GM12891 (cell line): ENCODE measurements around the gene FGF12.

ENCODE experiments used
- PAX5 ChIP-seq: IDR thresholded peaks from 2 replicates; pipeline ENCODE4 v1.6.1; 2011; ENCODE audit warnings: low read length, moderate library complexity, mild to moderate bottlenecking; ENCODE audit not compliant: insufficient read depth, severe bottlenecking
- POLR2A ChIP-seq: IDR thresholded peaks from 2 replicates; pipeline ENCODE4 v1.6.1; 2011; ENCODE audit warnings: low read depth, low read length, control low read depth
- POLR2AphosphoS5 ChIP-seq: IDR thresholded peaks from 2 replicates; pipeline ENCODE4 v1.6.1; 2011; ENCODE audit warnings: low read depth, low read length, control low read depth
- POU2F2 ChIP-seq: IDR thresholded peaks from 2 replicates; pipeline ENCODE4 v1.6.1; 2011; ENCODE audit warnings: low read depth, mild to moderate bottlenecking, control low read depth, low read length, moderate library complexity
- SPI1 ChIP-seq: IDR thresholded peaks from 2 replicates; pipeline ENCODE4 v1.6.1; 2011; ENCODE audit warnings: low read depth, low read length, control low read depth
- TAF1 ChIP-seq: IDR thresholded peaks from 2 replicates; pipeline ENCODE4 v1.6.1; 2011; ENCODE audit warnings: low read depth, low read length, control low read depth

- no peak for TF ChIP-seq POLR2A
- no peak for TF ChIP-seq SPI1
- TF ChIP-seq POLR2AphosphoS5: no peak
- TF ChIP-seq TAF1: no peak
- no peak for TF ChIP-seq POU2F2
- no peak for TF ChIP-seq PAX5
Observed at GRCh38 chr3:192223815-192224214, 503.5 kb downstream of the FGF12 start.
